SK-N-DZ (cell line): ENCODE data around the gene ELOA2.
"Not testable (repeated sequence)": the region's sequence is repeated elsewhere in the genome, so short reads cannot be mapped to it uniquely, and the experiment has no call there.

ENCODE experiments used
- DNase-seq: peaks from one replicate; pipeline ENCODE4 v3.0.0-alpha.2; 2015; ENCODE audit warnings: low spot score

ELOA2 gene

DNA sequence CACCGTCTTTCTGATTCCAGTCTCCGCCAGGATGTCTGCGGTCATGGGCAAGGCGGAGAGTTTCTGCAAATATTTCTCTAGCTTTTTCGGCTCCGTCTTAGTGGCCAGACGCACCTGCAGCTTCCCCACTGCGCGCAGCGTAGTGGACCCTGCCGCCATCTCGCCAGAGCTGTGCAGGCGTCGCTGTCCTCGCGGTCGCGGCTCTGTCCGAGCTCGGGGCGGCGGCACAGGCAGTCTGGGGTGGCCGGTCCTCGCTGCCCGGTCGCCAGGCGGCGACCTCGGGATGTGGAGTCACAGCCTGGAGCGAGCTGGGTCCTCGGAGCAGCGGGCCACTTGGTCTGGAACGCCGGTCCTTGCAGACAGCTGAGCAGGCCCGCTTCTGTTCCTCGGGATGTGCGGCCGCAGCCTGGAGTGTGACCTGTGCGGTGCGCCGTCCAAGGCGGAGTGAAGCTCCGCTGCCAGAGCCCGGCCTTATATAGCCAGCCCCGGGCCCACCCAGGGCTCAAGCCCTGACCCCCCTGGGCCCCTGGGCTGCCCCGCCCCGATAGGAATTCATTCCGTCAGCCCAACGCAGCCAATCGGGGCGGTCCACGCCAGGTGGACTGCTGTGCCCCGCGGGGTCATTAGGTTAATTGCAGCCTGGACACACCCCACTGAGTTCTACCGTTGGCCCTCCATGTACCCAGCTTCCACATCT is 11.5 kb downstream of the ELOA2 start:
- not testable (repeated sequence) for DNase-seq

DNA sequence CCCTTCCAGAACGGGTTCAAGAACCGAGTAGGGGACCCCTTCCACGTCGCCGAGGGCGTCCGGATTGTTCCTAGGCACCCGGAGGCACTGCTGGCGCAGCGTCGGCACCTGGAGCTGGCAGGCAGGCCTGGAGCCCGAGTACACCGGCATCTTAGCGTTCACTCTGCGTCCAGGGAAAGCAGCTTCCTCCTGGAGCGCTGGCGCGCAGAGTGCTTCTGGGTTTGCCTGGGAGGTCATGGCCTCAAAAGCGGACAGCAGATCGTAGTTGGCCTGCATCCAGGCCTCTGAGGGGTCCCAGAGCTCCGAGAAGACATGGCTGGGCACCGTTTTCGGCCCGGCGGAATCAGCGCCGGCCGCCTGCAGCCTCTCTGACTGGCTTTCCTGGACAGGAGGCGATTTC is 12.6 kb downstream of the ELOA2 start:
- DNase-seq, result not testable (repeated sequence)

DNA sequence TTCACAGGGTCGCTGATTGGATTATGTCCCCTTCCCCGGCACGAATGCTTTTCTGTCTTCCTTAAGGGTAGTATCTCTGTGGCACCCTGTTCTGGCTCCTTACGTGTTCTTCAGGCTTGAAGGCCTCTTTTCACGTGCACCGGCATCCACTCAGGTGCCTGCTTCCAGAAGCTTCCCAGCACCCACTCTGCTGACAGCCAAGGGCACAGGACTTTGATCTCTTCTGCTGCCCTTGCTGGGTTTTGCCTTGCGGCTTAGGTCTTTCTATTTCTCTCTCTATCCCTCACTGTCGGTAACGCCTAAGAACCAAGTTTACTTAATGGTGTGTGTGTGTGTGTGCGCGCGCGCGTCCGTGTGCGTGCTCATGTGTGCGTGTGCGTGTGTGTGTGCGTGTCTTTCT is 14.7 kb downstream of the ELOA2 start:
- DNase-seq, result not testable (repeated sequence)

DNA sequence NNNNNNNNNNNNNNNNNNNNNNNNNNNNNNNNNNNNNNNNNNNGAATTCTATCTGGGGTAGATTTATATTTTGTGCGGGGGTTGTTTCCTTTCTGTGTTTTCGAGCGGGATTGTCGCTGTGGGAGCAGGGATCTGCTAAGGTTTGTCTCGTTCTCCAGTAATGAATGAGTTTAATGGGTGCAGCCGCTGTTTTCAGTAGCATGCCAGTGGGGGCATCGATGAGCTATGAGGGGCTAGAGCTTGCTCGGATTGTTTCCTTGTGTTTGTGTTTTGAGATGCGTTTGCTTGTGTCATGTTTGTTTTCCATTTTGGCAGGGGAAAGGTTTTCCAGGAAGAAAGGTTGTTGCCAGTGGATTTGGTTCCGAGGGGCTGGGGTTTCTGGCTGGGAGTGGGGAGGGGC is 15.6 kb downstream of the ELOA2 start:
- DNase-seq, result not testable (repeated sequence)
